Upper lobe of left lung (tissue), 4 donors: ENCODE measurements around the gene TRAF2.

Experiments
- POLR2A ChIP-seq, 4 donors: fragments of 450-650 bp; IDR thresholded peaks; one replicate each; pipeline ENCODE4 v1.5.1; 2016 to 2017; ENCODE audit warnings: antibody characterized with exemption in 4 of 4, mild to moderate bottlenecking in 2 of 4
- POLR2AphosphoS5 ChIP-seq, 2 donors: sonication (generic); formaldehyde crosslinking; IDR thresholded peaks; one replicate each; pipeline ENCODE4 v1.5.1; 2017; ENCODE audit warnings: antibody characterized with exemption in 2 of 2
- TF ChIP-seq, protein P1 (sequence below), 6 experiments: fragments of 450-650 bp in 4 of 6; fragments of 200-600 bp in 2 of 6; sonication (generic) in 2 of 6; IDR thresholded peaks; one replicate each; pipeline ENCODE4 v1.5.1; 2016 to 2019; ENCODE audit warnings: antibody characterized with exemption in 6 of 6

DNA sequence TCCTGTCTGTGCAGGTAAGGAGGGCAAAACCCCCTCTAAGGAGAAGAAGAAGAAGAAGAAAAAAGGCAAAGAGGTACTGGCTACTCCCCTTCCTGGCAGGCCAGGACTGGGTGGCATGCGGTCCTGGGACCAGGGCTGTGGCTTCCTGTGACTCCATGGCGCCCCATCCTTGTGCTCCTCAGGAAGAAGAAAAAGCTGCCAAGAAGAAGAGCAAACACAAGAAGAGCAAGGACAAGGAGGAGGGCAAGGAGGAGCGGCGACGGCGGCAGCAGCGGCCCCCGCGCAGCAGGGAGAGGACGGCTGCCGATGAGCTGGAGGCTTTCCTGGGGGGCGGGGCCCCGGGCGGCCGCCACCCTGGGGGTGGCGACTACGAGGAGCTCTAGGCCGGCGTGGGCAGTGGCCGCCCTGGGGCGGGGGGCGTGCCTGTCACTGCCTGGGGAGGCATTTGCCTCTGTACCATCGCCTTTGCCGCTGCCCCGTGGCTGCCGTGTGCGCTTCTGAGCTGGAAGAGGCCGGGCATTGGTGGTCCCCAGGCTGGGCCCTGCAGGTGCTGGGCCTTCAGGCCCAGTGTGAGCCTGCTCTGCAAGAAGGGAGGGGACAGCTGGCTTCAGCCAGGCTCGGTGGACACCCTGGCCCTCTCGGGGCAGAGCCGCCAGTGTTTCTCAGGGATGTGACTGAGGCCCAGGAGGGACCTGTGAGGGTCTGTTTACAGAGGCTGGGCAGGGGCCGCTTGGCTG is 46.0 kb upstream of the TRAF2 start:
- TF ChIP-seq, protein P1, sequence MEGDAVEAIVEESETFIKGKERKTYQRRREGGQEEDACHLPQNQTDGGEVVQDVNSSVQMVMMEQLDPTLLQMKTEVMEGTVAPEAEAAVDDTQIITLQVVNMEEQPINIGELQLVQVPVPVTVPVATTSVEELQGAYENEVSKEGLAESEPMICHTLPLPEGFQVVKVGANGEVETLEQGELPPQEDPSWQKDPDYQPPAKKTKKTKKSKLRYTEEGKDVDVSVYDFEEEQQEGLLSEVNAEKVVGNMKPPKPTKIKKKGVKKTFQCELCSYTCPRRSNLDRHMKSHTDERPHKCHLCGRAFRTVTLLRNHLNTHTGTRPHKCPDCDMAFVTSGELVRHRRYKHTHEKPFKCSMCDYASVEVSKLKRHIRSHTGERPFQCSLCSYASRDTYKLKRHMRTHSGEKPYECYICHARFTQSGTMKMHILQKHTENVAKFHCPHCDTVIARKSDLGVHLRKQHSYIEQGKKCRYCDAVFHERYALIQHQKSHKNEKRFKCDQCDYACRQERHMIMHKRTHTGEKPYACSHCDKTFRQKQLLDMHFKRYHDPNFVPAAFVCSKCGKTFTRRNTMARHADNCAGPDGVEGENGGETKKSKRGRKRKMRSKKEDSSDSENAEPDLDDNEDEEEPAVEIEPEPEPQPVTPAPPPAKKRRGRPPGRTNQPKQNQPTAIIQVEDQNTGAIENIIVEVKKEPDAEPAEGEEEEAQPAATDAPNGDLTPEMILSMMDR (IDR thresholded peaks at IDR 0.05): no peak
- TF ChIP-seq POLR2AphosphoS5 (IDR thresholded peaks at IDR 0.05) (no peak), POLR2A (IDR thresholded peaks at IDR 0.05) (no peak)
